Activated naive CD4-positive, alpha-beta T cell treated with anti-CD3 and anti-CD28 coated beads, Interleukin-2, amount 50 U/mL, for 72 hours (primary cell): ENCODE data around the gene KIF25. TPM values are rescaled to one million over a fixed set of nuclear protein-coding genes. Genes with fewer than 3 reads are reported as not detected.
A peak's percentile ranks its signal among the peaks of the same experiment; 100 is the strongest.

Experiments used
- ATAC-seq, 2 donors: fragments of 150-1000 bp; cut with Tn5 transposase; 2 replicates each; pipeline ENCODE4 v1.10.0; 2021; ENCODE audit warnings: mild to moderate bottlenecking in 2 of 2, moderate library complexity in 2 of 2
- DNase-seq, 2 donors: peaks; one replicate each; pipeline ENCODE4 v3.0.0; 2021 to 2022; ENCODE audit warnings: low spot score in 2 of 2
- H3K27ac Mint-ChIP-seq, 2 donors: one replicate each; pipeline ENCODE4 v1.8.0; 2022; ENCODE audit warnings: mild to moderate bottlenecking in 2 of 2, mixed read lengths in 2 of 2
- H3K36me3 Mint-ChIP-seq, 2 donors: one replicate each; pipeline ENCODE4 v1.8.0; 2022; ENCODE audit warnings: mixed read lengths in 2 of 2
- H3K9me3 Mint-ChIP-seq, 2 donors: one replicate each; pipeline ENCODE4 v1.8.0; 2022; ENCODE audit warnings: mixed read lengths in 2 of 2
- total RNA-seq, 2 donors: library from RNA; stranded (reverse); gene quantifications; one replicate each; pipeline ENCODE4 v1.2.3, GENCODE V29; 2022

The KIF25 gene, protein sequence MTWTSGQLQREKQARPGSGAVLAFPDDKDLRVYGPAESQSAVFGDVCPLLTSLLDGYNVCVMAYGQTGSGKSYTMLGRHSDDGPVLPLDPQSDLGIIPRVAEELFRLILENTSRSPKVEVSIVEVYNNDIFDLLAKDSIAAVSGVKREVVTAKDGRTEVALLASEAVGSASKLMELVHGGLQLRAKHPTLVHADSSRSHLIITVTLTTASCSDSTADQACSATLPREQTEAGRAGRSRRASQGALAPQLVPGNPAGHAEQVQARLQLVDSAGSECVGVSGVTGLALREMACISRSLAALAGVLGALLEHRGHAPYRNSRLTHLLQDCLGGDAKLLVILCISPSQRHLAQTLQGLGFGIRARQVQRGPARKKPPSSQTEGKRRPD
- total RNA-seq, result not detected

DNA sequence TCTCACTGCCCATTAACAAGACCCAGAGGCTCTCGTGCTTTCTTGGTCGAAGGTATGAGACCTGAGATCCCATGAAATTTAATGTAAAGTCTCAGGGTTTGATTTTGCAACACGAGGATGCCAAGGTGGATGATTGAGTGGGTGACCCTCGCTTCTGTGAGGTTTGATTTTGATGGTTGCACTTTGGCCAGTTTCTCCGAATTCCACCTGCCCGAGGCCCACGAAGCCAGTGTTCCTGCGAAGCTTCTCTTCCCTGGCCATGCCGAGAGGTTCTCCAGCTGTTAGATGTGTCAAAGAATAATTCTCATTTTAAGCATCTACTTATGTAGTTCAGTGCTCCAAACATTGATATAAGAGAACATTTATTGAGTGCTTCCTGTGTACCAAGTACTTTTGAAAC, at the start of gene KIF25:
KIF25 (plus strand) TSS at position 30 of the 400 bp plus-strand sequence. CDS start 31,915 bp downstream, outside the sequence.
- DNase-seq, result no peak
- H3K36me3 Mint-ChIP-seq, result no peaks in the 10 kb centered on the region
- peak within 1 kb of the TSS in 1 of 2 donors; percentile 37 for H3K27ac Mint-ChIP-seq
- peaks cover 0 to 4% of the 10 kb centered on the region in 2 donors for H3K9me3 Mint-ChIP-seq
- ATAC-seq, result no peak

DNA sequence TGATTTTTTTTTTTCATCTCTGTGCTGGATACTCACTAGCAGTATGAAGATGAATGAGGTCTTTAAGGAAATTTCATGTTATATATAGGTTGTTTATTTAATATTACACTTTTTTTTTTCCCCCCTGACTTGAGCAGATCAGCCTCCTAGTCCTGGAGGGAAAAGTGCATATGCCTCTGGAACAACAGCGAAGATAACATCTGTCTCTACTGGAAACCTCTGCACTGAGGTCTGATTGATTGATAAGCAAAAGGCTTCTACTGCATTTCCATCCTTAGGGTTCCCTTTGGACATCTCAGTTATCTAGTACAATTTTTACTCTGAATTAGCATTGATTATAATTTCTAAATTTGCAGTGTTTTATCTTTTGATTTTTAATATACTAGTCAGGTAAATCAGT, 49.8 kb upstream of the KIF25 start:
- Mint-ChIP-seq H3K36me3 (peaks cover 0 to 8% of the 10 kb centered on the region in 2 donors), H3K9me3 (no peaks in the 10 kb centered on the region), H3K27ac (no peak overlapping the region)
- no peak for ATAC-seq
- no peak for DNase-seq

DNA sequence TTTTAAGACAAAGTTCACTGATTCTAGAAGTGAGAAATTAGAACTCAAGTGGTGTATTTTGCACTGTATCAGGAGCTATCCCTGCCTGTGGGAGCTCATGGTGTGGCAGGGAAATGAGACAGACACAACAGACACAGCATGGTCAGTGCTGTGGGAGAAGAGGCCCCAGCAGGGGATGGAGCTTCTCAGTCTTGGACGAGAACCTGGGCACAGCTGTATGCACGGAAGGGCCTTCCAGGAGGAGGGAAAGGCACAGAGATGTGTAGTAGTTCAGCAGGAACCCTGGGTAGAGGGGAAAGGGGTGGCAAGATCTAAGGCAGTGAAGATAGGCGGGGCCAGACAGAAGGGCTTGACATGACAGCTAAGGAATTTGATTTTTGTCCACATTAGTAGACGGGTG, 48.8 kb upstream of the KIF25 start:
- Mint-ChIP-seq H3K27ac (peak overlapping the region in 1 of 2 donors; percentile 3), H3K36me3 (peaks cover 0 to 8% of the 10 kb centered on the region in 2 donors), H3K9me3 (no peaks in the 10 kb centered on the region)
- ATAC-seq (no peak), DNase-seq (no peak)

DNA sequence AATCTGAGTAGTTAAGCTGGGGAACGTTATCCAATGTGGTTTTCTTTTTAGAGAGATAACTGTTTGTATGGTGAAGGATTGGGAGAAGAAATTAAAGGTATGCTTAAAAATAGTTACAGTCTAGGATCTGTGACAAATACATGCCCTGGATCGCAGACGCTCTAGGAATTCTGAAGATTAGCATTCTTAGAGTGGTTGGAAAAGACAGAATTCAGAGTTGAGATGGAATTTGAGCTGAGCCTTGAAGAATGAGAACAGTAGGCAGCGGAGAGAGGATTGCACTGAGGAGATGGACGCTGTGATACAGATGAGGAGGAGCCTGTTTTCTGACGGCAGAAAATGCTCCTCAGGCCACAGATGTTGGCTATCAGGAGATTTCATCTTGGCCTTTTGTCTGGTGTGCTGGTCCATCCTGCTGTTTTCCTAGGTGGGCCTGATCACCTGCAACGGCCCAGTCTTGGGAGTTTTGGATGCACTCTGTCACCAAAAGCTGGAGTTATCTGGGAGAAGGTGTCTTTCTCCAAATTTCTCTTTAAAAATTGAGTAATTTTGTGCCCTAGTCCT, 48.3 kb upstream of the KIF25 start:
- peak overlapping the region in 1 of 2 donors; percentile 3 for H3K27ac Mint-ChIP-seq
- ATAC-seq (no peak), DNase-seq (no peak)
- peaks cover 0 to 8% of the 10 kb centered on the region in 2 donors for H3K36me3 Mint-ChIP-seq
- H3K9me3 Mint-ChIP-seq, result no peaks in the 10 kb centered on the region

DNA sequence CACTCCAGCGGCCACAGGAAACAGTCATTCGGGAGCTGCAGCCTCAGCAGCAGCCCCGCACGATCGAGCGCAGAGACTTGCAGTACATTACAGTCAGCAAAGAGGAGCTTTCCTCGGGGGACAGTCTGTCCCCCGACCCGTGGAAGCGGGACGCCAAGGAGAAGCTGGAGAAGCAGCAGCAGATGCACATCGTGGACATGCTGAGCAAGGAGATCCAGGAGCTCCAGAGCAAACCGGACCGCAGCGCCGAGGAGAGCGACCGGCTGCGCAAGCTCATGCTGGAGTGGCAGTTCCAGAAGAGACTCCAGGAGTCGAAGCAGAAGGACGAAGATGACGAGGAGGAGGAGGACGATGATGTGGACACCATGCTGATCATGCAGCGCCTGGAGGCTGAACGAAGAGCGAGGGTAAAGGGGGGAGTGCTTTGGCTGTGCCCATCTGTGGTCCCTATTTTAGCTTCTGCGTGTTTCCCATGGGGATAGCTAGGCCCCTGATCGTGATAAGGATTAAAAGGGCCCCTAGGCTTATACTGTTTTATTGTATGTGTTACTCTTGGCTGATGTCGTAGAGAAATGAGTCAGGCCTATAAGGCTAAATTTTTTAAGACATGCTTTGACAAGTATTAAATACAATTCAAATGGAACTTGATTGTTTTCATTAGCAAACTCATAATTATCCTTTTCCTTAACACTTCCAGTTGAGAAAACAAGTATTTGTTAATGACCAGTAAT, 45.5 kb upstream of the KIF25 start:
- Mint-ChIP-seq H3K9me3 (no peaks in the 10 kb centered on the region), H3K36me3 (peaks cover 0 to 8% of the 10 kb centered on the region in 2 donors), H3K27ac (no peak overlapping the region)
- no peak for ATAC-seq
- no peak for DNase-seq

DNA sequence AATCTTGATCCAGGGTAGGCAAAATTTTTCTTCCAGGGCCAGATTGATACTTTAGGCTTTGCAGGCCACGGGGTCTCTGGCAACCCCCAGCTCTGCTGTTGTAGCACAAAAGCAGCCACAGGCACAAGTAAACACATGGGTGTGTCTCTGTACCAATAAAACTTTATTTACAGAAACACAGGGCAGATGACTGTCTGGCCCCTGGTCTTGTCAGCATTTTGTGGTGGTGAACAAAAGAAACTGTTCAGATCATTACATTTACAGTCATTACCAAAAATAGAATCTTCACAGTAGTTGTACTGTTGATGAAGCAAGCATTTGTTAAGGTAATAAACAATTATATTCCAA, 45.0 kb upstream of the KIF25 start:
- Mint-ChIP-seq H3K9me3 (no peaks in the 10 kb centered on the region), H3K27ac (no peak overlapping the region), H3K36me3 (peaks cover 0 to 8% of the 10 kb centered on the region in 2 donors)
- DNase-seq (no peak), ATAC-seq (no peak)

DNA sequence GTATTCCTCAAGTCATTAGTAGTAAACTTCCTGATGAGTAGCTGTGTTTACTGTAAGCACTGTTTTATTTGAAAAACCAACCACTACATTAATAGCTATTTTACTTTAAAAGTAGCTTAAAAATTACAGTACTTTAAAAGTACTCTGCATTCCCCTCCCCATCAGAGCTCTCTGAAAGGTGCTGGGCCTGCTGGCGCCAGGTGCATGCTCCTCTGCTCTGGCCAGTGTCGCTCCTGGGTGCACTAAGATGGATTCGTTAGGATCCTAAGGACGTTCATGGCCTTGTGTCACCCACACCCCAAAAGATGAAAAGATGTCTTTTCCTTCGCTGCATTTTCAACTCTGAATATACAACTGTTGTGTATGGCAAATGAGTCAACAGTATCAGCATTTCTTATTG, 43.9 kb upstream of the KIF25 start:
- ATAC-seq (no peak), DNase-seq (no peak)
- Mint-ChIP-seq H3K27ac (no peak overlapping the region), H3K9me3 (no peaks in the 10 kb centered on the region), H3K36me3 (peaks cover 0 to 8% of the 10 kb centered on the region in 2 donors)

DNA sequence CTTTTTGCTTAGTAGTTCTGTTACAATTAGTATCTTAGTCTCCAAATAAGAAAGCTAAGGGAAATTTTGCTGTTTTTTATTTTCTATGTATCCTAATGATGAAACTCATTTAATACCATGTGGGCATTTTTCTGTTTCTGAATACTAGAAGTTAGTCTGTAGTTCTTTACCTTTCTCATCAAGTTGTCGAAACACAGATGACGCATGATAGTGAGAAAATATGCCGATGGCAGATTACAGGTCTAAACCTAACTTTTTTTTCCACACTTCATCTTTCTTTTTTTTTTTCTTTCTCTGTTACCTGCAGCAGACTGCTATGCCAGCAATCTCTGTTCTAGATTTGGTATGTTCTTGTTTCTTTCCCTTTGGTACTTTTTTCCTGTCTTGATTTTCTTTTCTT, 43.3 kb upstream of the KIF25 start:
- H3K27ac Mint-ChIP-seq, result no peak overlapping the region
- ATAC-seq (no peak), DNase-seq (no peak)
- H3K36me3 Mint-ChIP-seq, result peaks cover 0 to 8% of the 10 kb centered on the region in 2 donors
- H3K9me3 Mint-ChIP-seq, result no peaks in the 10 kb centered on the region

DNA sequence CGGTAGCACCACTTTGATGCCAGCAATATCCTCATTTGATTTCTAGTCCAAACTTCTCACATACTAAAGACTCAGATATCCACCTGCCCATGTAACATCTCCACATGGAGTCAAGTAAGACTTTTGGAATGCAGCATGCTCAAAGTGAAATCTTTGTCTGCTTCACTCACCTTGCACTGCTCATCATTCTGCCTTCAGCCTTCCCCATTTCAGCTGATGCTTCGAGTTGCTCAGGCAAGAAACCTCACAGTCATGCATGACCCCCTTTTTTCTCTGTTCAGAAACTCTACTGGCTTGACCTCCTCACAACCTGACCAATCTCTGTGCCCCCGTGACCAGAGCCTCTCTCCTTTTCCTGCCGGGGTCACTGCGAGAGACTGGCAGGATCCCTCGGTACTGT, 41.0 kb upstream of the KIF25 start:
- no peaks in the 10 kb centered on the region for H3K9me3 Mint-ChIP-seq
- ATAC-seq (no peak), DNase-seq (no peak)
- peaks cover 0 to 4% of the 10 kb centered on the region in 2 donors for H3K36me3 Mint-ChIP-seq
- H3K27ac Mint-ChIP-seq, result no peak overlapping the region

DNA sequence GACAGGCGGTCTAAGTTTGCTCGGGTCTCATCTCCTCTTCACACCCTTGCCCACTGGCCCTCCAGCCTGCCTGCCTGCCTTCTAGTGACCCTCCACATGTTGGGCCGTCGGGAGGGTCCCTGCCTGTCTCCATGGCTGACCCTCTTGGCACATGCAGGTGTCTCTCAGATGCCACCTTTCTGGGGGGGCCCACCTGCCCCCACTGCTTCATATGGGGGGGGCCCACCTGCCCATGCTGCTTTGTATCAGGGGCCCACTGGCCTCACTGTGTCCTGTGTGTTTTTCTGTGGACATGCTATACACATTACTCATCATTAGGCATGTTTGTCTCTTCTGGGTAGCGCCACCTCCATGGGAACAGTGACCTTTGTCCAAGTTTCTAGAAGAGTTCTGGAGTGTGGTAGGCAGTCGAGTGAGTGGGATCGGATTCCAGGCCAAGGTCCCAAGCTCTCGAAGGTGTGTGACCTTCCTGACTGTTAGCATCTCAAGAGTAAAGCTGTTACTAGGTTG, 40.4 kb upstream of the KIF25 start:
- no peak for ATAC-seq
- DNase-seq, result no peak
- Mint-ChIP-seq H3K36me3 (no peaks in the 10 kb centered on the region), H3K9me3 (no peaks in the 10 kb centered on the region), H3K27ac (peak overlapping the region in 1 of 2 donors; percentile 57)

DNA sequence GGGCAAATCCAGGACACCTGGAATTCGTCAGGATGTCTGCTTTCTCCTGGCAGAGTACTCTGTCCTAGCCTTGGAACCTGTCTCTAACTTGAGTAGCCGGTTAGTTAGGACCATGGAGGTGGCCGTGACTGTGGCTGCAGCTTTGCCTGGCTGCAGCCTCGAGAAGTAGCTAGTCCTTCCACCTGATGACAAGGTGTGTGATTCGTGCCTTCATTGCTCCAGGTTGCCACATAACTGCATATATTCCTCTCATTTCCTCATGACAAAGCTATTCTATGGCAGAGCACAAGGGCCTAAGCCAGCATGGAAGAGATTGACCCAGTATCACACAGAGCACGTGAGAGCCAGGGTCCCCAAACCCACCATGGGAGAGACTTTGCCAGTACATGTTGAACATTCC, 39.8 kb upstream of the KIF25 start:
- Mint-ChIP-seq H3K36me3 (no peaks in the 10 kb centered on the region), H3K27ac (no peak overlapping the region), H3K9me3 (no peaks in the 10 kb centered on the region)
- no peak for DNase-seq
- no peak for ATAC-seq

DNA sequence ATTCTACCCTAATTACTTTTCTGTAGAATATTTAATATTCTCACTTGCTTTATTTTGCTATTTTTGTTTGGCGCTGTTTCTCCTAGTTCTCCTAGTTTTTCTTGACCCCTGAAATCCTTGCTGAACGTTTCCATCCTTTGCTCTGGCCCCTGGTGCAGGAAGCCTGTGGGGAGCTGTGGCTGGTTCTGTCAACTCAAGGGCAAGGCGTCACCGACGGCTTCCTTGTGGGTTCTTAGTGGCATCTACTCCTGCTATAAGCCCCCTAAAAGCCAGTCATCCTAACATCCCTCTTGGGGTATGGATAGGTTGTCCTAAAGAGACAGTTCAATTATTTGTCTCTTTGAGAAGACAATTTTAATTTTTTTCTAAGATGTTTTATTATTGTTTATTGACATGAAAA, 36.9 kb upstream of the KIF25 start:
- H3K36me3 Mint-ChIP-seq, result no peaks in the 10 kb centered on the region
- no peak for ATAC-seq

DNA sequence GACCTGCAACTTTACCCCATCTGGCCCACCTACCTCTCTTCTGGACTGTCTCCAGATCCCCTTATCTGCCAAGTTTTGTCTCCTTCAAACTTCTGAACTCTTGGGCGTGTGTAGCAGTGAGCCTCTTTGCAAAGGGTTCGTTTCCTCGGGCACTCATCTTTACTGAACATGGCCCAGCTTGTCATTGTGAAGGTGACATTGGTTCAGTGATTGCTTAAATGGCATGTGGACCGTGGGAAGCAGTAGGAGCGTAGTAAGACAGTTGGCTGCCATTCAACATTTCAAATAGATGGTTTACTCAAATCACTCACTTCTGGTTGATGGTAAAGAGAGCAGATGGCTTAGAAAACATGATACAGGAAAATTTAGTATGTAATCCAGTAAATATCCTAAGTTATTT, 34.8 kb upstream of the KIF25 start:
- DNase-seq (no peak), ATAC-seq (no peak)
- no peak overlapping the region for H3K27ac Mint-ChIP-seq
- no peaks in the 10 kb centered on the region for H3K36me3 Mint-ChIP-seq
- H3K9me3 Mint-ChIP-seq, result no peaks in the 10 kb centered on the region

More for the DNA sequence above, 36.9 kb upstream of the KIF25 start:
- H3K27ac Mint-ChIP-seq, result no peak overlapping the region
- no peaks in the 10 kb centered on the region for H3K9me3 Mint-ChIP-seq
- DNase-seq, result no peak

DNA sequence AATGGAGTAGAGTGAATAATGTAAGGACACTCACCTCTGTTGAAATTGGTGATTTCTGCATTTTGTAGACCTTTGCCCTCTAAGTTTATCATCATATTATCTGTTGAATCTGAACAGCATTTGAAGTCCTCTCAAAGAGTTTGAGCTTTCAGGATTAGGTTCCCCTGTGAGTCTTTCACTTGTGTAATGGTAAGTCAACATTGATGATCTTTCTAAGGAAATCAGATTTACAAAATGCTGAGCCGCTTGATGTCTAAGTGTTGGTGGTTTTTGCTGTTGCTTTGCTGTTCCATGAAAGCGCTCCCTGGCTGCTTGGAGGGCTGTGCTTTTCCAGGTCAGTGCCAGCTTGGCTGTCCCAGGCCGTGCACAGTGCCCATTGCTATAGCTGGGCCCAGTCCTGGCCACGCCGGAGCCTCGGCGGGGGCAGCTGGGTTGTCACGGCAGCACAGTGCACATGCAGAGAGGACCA, 33.8 kb upstream of the KIF25 start:
- DNase-seq, result no peak
- no peaks in the 10 kb centered on the region for H3K9me3 Mint-ChIP-seq
- H3K27ac Mint-ChIP-seq, result no peak overlapping the region
- no peak for ATAC-seq
- H3K36me3 Mint-ChIP-seq, result no peaks in the 10 kb centered on the region

DNA sequence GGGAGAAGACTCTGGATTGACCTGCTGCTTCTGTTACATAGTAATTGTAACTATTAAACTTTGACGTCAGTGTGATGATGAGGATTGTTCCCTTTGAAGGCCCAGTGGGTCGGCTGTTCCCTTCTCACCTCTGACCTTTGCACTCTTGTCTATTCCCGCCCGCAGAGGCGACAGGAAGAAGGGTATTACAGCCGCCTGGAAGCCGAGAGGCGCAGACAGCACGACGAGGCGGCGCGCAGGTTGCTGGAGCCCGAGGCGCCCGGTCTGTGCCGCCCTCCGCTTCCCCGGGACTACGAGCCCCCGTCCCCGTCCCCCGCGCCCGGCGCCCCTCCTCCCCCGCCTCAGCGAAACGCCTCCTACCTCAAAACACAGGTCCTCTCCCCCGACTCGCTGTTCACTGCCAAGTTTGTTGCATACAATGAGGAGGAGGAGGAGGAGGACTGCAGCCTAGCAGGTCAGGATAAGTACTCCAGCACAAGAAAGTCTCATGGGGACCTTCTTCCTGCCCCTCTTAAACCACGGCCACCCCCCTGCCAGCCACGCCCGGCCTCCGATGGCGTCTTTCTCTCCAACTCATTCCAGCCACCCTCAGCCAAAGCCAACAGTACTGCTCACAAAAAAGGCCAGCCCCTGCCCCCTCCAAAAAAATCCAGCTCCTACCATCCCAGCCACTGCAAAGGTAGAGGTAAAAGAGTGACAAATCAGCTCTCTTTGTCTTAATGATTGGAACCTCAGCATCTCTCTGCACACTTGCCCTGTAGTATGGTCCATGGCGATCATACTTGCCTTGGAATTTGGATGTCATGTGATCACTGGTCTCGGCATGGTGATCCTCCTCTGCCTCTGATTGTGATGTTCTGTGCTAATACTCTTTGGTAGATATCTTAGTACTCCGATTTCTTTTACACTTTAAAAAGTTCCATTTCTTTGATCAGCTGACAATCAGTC, 31.6 kb upstream of the KIF25 start:
- no peaks in the 10 kb centered on the region for H3K36me3 Mint-ChIP-seq
- no peak for ATAC-seq
- no peak overlapping the region for H3K27ac Mint-ChIP-seq

DNA sequence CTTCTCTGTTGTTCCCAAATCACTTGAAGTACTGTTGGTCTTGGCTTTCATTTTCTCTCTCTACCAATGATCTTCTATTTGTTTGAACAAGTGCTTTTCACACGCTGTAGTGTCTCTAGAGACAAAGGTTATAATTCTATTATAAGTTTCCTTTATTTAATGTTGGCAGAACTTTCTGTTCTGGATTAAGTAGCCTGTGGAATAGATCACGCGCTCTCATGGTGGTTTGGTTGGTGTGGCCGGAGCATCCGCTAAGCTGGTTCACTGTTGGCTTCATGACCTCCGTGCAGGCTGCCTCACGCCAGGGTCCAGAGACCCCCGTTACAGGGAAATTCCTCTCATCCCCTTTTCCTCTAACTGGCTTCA, 30.9 kb upstream of the KIF25 start:
- DNase-seq, result no peak
- no peaks in the 10 kb centered on the region for H3K36me3 Mint-ChIP-seq
- H3K27ac Mint-ChIP-seq, result no peak overlapping the region
- ATAC-seq, result no peak
- H3K9me3 Mint-ChIP-seq, result no peaks in the 10 kb centered on the region

More for the DNA sequence above, 31.6 kb upstream of the KIF25 start:
- H3K9me3 Mint-ChIP-seq, result no peaks in the 10 kb centered on the region
- no peak for DNase-seq
